Stimulated activated CD8-positive, alpha-beta memory T cell treated with anti-CD3 and anti-CD28 coated beads, Interleukin-15, amount 100 ng/mL, for 4 hours (primary cell): ENCODE data around the gene ALG11.
A peak's percentile ranks its signal among the peaks of the same experiment; 100 is the strongest.

ENCODE experiments used
- DNase-seq, 2 donors: peaks; one replicate each; pipeline ENCODE4 v3.0.0-alpha.2; 2020; ENCODE audit warnings: low read depth in 2 of 2

Gene ALG11

DNA sequence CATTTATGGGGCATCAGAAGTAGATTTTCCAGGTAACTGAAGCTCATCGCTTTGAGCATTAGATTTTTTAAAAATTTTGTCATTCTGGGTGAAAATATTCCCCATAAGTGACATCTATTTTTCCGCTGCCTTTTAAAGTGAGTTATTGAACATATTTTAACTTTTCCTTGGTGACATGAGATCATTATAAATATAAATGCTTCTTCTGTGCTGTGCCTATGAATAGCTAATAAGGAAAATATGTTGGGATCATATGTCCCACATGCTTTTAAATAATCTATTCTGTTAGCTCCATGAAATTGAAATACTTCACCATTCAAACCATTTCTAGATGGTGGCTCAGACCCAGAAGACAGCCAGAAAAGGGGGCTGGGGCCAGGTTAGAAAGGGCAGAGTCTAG lies 15.0 kb upstream of the ALG11 start:
- DNase-seq, result no peak

GRCh38 chr13:51997641-51998330 lies 14.4 kb upstream of the ALG11 start:
- DNase-seq, result no peak

GRCh38 chr13:51998723-51999509 lies 13.3 kb upstream of the ALG11 start:
- no peak for DNase-seq

- DNase-seq, result no peak
These were observed 12.7 kb upstream of the ALG11 start for GRCh38 chr13:51999510-51999911.

- no peak for DNase-seq
These were observed 12.3 kb upstream of the ALG11 start for GRCh38 chr13:51999921-52000320.

- DNase-seq, result no peak
These were observed 11.0 kb upstream of the ALG11 start for GRCh38 chr13:52001120-52001731.

- no peak for DNase-seq
These were observed 9.8 kb upstream of the ALG11 start for GRCh38 chr13:52002361-52002760.

DNA sequence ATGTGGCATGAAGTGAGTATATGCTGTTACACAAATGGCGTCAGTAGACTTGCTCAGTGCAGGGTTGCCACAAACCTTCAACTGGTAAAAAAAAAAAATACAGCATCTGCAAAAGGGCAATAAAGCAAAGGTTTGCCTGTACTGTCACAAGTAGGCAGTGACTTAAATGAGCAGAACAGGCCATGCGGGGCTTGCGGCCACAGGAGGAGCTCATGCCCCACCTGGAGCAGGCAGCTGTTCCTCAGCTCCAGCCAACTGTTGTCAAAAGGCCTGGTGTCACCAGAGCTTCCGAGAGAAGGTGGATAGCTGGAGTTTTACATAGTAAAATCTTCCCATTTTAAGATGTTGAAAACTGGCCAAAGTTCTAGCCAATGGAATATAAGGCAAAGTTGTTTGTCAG lies 8.7 kb upstream of the ALG11 start:
- DNase-seq, result no peak

- DNase-seq, result no peak
These were observed 7.6 kb upstream of the ALG11 start for GRCh38 chr13:52004511-52005170.

DNA sequence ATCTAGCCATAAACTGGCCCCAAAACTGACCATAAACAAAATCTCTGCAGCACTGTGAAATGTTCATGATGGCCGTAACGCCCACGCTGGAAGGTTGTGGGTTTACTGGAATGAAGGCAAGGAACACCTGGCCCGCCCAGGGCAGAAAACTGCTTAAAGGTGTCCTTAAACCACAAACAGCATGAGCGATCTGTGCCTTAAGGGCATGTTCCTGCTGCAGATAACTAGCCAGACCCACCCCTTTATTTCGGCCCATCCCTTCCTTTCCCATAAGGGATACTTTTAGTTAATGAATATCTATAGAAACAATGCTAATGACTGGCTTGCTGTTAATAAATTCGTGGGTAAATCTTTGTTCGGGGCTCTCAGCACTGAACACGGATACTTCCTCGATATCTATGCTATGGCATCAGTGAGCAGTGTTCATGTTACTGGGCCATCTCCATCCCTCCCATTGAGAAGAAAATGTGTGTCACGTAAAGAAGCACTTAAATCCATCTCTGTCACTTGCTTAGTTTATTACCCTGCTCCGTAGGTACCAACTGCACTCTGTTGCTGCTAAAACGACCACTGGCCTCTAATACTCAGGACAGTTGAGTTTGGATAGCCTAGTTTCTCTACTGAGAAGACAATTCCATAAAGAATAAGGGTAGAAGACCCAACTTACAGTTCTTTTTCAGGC lies 6.2 kb upstream of the ALG11 start:
- DNase-seq, result no peak

DNA sequence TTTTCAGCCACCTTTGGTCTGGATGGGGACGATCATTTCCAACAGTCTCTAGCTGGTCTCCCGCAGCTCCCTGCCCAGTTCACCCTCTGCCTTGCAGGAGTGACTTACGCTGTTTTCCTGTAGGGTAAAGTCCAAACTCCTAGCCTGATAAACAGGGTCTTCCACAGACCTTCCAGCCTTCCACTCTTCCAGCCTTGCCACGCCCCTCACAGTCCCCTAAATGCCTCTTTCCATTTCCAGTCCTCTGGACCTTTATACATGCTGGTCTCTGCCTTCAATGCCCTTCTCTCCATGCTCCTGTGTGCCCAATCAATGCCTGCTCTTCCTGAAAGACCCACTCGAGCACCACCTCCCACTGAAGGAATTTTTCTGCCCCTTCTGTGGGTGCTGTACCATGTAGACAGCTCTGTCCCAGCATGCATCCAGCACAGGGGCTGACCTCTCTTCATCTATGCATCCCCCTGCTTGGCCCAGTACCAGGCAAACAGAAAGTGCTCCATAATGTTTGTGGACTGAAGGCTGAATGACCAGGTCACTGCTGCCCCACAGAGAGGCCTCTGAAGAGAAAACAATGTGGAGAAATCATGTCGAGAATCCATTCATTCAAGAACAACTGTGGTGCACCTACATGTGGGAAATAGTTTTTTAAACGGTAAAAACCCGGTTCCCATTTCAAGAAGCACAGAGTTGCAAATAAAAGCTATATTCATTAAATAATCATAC lies 5.5 kb upstream of the ALG11 start:
- no peak for DNase-seq

DNA sequence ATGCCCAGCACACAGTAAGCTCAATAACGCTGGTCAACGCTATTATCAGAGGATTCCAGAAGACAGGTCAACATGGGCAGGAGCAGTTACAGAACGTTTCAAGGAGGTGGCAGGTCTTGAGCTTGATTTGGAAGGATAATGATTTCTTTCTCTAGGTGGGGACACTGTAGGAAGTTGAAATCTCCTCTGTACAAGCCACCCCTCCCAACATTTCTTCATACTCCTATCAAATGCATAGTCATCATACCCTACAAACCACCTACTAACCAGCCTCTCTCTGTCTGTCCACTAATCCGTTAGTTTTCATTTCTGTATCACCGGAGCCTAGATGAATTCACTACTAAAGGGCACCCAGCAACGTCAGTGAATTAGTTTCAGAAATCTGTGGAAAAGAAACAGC lies 2.3 kb upstream of the ALG11 start:
- no peak for DNase-seq

GRCh38 chr13:52010890-52011631 lies 1.1 kb upstream of the ALG11 start, which contains the start of gene ATP7B:
TSS of gene ATP7B (minus strand) at chr13:52011450. CDS start at chr13:52011337, 113 bp downstream.
- peak in 1 of 2 donors; percentile 3 for DNase-seq

DNA sequence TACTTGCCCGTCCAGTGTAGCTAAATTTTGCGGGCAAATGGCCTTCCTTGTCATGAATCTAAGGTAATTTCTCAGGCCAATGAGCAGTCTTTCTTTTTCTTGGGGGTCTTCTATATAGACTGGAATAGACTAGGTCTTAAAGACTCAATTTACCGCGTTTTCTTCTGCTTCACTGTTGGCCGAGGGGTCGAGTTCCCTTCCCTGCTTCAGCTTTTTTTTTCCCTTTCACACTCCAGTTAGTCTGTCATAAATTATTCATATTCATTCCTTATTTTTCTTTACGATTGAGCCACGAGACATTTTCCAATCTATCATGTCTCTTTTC lies 276 bp downstream of the ALG11 start:
- DNase-seq, result no peak

- DNase-seq, result no peak
These were observed 4.1 kb downstream of the ALG11 start for GRCh38 chr13:52016296-52016695.

- no peak for DNase-seq
These were observed 8.0 kb downstream of the ALG11 start for GRCh38 chr13:52020191-52020590.

DNA sequence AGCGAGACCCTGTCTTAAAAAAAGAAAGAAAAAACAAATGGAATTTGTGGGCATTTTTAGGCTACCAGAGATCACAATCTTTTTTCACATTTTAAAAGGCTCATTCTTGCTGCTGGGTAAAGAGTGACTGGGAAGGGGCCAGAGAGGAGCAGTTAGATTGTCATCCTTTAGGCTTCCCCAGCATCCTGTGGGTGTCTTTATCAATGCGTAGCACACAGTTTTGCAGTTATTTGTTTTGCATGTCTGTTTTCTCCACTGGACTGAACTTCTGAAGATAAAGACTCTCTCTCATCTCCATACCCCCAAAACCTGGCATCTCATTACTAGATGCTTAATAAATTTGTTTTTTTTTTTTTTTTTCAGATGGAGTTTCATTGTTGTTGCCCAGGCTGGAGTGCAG lies 10.2 kb downstream of the ALG11 start:
- no peak for DNase-seq

DNA sequence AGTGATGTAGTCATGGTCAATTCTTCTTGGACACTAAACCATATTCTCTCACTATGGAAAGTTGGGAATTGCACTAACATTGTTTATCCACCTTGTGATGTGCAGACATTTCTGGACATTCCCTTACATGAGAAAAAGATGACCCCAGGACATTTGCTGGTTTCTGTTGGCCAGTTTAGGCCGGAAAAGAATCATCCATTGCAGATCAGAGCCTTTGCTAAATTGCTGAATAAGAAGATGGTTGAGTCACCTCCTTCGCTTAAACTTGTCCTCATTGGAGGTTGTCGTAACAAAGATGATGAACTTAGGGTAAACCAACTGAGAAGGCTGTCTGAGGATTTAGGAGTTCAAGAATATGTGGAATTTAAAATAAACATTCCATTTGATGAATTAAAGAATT lies 12.3 kb downstream of the ALG11 start, which contains the start of gene UTP14C:
UTP14C (plus strand) TSS at position 211 of the 400 bp plus-strand sequence. CDS start 4,114 bp downstream, outside the sequence.
- DNase-seq, result no peak

- DNase-seq, result no peak
These were observed 13.5 kb downstream of the ALG11 start for GRCh38 chr13:52025475-52026245.

- no peak for DNase-seq
These were observed 14.0 kb downstream of the ALG11 start for GRCh38 chr13:52026246-52026626.
